NCI-H2196 treated with DMSO at 0.1 percent for 48 hours (cell line): ENCODE data around the gene CEP162.
"Not testable (repeated sequence)": the region's sequence is repeated elsewhere in the genome, so short reads cannot be mapped to it uniquely, and the experiment has no call there.

ENCODE experiments used
- DNase-seq: peaks from one replicate; lab custom pipeline; 2025; ENCODE audit not compliant: unreplicated experiment; lab: John Stamatoyannopoulos, UW

The CEP162 gene

DNA sequence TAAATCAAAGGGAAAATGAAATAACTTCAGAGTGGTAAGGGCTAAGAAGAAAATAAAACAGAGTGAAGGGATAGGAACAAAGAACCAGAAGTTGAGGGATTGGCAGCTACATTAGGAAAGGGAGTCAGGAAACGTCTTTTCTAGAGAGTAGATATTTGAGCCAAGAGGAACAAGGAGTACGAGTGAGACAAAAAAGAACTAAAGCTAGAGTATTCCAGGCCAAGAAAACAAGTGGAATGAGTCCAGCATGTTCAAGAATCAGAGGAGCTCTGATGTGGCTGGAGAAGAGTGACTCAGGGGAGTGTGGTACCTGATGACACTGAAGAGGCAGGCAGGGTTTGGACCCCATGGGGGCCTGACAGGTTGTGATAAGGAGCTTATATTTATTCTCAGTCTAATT lies 66.3 kb downstream of the CEP162 start:
- no peak for DNase-seq

DNA sequence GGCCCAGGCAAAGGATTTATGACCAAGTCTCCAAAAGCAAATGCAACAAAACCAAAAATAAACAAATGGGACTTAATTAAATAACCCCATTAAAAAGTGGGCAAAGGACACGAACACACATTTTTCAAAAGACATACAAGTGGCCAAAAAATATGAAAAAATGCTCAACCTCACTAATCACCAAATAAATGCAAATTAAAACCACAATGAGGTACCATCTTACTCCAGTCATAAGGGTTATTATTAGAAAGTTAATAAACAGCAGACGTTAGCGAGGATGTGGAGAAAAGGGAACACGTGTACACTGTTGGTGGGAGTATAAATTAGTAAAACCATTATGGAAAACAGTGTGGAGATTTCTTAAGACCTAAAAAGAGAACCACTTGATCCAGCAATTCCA lies 71.1 kb downstream of the CEP162 start:
- DNase-seq: no peak

DNA sequence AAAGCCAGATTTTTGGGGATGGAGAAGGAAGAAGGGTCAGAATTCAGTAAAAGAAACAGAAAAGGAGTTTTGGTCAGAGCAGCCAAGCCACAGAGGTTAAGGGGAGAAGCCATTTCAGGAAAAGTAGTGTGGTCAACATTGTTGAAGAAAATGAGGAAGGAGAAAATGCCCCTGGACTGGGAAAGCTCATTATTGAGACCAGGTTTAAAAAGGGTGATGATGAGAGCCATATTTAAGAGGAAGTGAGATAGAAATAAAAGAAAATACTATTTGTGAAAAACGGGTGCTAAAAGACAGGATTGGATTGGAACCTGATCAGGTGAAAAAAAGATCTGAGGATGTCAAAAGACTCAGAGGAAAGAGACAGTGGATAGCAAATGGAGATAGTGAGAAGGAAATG lies 75.8 kb downstream of the CEP162 start:
- DNase-seq: no peak

DNA sequence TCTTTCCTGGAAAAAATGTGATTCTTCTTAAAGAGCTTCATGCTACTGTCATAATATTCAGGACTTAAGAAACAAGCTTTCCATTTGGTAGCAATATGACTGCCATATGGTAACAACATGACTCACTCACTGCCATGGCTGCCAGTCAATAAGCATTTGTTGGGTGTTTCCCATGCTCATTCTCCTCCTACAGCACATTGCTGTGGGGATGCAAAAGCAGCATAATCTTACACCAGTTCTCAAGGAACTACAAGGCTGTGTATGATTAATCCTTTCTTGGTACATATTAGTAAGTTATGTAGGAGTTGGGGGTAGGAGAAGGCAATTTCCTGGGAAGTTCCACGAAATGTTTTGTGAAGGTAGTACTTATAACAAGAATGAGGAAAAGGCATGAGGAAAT lies 76.7 kb downstream of the CEP162 start:
- no peak for DNase-seq

DNA sequence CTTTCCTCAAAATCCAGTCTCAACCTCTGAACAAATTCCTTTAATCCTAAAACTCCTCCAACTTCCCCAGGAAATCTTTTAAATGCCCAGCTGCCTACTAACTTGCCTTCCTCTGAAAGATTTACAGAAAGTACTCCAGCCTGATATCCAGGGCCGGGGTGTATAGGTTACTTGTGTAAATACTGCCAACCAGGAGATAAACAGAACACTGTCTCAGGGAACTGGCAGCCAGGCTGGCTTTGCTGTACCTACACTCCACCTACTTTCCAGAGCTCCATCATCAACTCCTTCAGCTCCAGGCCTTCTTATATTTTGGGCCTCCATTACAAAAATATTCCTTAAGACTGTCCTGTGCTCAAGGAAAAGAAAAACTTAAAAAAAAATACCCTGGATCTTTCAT lies 85.9 kb downstream of the CEP162 start:
- DNase-seq: no peak

DNA sequence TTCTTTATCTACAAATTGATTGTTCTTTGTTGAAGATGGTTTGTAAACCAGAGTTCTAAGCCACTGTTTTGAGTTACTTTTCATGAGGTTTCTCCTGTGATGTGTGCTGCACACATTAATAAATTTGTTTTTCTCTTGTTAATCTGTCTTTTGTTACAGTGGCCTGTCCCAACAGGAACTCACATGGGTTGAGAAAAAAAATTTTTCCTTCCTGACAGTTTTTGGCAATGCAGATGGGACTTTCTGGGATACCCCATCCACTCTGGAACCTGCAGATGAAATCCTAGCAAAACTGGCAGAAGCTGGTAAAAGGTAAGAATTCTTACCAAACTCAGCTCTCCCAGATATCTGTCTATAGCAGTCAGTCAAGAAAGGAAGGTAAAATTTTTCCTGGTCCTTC lies 88.1 kb downstream of the CEP162 start:
- no peak for DNase-seq

DNA sequence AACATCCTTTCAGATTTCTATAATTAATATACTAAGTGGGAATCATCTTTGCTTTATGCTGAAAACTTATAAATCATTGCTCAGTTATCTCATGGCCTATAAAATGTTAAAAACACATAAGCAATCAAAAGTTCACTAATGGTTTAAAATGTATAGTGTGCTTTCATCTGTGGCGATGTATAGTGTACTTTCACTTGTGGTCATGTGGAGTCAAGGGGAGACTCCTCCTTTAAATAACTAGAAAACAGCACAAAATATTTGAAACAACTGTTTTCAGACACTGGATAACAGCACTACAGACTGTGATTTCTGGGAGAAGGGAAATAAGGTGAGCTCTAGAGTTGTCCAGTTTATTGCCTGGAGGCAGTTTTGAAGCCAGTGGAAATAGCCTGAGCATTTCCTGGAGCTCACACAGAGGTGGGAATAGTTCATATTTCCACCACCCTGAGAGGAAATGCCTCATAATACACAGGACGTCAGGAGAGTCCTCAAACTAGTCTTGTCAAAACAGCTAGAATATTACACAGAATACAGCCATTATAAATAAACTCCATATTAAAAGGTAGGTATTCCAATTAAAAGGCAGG lies 89.4 kb downstream of the CEP162 start:
- DNase-seq: no peak

DNA sequence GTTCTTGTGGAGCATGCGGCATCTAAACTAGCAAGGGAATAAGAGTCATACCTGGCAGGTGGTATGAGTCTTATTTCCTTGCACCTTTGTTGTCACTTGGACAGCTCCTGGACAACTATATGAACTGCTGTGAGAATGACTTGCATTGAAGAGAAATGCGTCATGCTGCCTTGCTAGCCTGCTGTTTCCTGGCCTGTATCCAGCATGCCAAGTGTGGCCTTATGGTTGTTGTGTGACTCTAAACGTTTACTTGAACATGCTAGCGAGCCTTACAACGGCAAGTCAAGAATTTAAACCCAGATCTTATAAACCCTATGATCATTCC lies 90.4 kb downstream of the CEP162 start:
- DNase-seq: no peak

DNA sequence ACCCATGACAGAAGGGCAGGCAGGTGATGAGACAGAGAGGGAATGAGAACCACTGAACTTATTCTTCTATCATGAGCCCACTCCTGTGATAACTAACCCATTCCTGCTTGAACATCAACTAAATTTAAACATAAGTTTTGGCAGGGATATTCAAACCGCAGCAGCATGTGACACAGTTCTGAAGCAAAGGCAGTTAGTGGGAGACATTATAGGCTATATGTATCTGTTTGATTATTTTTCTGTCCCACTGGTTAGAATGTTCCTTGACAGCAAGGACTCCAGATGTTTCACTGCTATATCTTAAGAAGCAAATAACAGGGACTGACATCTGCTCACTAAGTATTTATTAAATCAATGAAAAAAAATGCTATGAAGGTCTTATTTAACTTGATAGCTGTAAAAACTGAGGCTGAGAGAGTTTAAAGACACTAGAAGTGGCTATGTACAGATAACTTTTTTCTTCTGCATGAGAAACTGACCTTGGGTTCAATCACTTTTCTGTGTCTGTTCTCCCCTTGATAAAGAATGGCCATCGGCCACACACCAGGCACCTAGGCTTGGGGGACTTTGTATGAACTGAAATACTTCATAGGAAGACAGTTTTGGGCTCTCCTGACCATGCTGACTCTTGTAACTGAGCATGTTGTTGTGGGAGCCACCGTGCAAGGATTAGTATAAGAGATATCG lies 90.9 kb downstream of the CEP162 start:
- DNase-seq: no peak

DNA sequence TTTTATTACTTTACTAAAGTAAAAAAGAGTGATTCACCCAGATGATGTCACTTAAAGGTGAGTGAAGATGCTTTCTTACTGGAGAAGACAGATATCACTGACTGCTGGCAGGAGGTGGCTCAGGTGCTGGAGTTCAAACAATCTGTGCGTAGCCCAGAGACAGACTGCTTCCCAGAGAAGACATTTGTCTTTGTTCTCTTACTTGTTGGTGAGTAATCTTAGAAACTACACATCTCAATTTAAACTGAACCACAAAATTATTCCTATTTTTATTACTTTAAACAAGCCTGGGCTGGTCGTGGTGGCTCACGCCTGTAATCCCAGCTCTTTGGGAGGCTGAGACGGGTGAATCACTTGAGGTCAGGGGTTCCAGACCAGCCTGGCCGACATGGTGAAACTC lies 92.2 kb downstream of the CEP162 start:
- DNase-seq: no peak

DNA sequence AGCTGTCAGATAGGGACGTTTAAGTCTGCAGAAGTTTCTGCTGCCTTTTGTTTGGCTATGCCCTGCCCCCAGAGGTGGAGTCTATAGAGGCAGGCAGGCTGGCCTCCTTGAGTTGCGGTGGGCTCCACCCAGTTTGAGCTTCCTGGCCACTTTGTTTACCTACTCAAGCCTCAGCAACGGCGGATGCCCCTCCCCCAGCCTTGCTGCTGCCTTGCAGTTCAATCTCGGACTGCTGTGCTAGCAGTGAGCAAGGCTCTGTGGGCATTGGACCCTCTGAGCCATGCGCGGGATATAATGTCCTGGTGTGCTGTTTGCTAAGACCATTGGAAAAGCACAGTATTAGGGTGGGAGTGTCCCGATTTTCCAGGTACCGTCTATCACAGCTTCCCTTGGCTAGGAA lies 94.1 kb downstream of the CEP162 start:
- DNase-seq: not testable (repeated sequence)

DNA sequence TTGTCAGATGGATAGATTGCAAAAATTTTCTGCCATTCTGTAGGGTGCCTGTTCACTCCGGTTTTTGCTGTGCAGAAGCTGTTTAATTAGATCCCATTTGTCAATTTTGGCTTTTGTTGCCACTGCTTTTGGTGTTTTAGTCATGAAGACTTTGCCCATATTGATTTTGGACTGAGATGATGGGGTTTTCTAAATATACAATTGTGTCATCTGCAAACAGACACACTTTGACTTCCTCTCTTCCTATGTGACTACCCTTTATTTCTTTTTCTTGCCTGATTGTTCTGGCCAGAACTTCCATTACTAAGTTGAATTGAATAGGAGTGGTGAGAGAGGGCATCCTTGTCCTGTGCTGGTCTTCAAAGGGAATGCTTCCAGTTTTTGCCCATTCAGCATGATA lies 97.9 kb downstream of the CEP162 start:
- DNase-seq: not testable (repeated sequence)

DNA sequence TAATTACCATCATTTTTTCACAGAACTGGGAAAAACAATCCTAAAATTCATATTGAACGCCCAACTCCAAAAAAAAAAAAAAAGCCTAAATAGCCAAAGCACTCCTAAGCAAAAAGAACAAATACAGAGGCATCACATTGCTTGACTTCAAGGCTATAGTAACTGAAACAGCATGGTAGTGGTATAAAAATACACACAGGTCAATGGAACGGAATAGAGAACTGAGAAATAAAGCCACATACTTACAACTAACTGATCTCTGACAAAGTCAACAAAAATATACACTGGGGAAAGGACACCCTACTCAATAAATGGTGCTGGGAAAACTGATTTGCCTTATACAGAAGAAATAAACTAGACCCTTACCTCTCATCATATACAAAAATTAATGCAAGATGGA lies 104.3 kb downstream of the CEP162 start:
- no peak for DNase-seq

DNA sequence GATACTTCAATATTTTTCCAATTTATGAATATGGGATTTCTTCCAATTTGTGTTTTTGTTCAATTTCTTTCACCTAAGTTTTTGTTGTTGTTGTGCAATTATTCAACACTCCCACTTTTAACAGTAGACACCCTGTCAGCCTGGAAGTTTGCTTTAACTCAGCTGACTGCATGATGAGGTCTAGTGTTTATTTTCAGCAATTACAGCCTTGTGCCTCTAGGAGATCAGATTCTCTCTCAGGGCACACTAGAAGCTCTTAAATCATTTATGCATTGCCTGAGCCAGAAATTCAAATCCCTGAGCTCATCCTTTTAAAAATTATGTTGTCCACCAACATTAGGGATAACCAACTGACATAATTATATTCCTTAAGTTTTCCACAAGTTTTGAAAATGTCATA lies 108.2 kb downstream of the CEP162 start:
- DNase-seq: no peak

DNA sequence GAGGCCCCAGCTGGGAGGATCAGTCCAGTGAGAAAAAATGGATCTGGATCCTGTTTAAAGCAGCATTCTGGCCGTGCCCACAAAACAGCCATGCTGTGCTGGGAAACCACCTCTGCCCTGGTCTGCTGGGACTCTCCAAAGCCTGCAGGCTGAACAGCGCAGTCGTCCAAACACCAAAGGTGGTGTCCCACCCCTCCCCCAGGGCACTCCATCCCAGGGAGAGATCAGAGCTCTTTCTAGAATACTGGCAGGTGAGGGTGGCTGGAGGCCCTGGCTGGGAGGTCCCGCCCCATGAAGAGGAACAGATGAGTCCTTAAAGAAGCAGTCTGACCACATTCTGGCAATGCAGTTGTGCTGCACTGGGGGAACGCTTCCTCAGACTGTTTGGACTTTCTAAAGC lies 109.3 kb downstream of the CEP162 start:
- DNase-seq: no peak

DNA sequence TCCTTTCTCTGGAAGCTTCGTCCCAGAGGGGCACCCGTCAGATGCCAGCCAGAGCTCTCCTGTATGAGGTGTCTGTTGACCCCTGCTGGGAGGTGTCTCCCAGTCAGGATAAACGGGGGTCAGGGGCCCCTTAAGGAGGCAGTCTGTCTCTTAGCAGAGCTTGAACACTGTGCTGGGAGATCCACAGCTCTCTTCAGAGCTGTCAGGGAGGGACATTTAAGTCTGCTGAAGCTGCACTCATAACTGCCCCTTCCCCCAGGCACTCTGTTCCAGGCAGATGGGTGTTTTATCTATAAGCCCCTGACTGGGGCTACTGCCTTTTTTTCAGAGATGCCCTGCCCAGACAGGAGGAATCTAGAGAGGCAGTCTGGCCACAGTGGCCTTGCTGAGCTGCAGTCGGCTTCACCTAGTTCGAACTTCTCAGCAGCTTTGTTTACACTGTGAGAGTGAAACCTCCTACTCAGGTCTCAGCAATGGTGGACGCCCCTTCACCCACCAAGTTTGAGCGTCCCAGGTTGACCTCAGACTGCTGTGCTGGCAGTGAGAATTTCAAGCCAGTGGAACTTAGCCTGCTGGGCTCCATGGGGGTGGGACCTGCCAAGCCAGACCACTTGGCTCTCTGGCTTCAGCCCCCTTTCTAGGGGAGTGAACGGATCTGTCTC lies 112.4 kb downstream of the CEP162 start:
- DNase-seq: not testable (repeated sequence)

DNA sequence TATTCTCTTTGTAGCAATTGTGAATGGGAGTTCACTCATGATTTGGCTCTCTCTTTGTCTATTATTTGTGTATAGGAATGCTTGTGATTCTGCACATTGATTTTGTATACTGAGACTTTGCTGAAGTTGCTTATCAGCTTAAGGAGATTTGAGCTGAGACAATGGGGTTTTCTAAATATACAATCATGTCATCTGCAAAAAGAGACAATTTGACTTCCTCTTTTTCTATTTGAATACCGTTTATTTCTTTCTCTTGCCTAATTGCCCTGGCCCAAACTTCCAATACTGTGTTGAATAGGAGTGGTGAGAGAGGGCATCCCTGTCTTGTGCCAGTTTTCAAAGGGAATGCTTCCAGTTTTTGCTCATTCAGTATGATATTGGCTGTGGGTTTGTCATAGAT lies 116.1 kb downstream of the CEP162 start:
- not testable (repeated sequence) for DNase-seq

DNA sequence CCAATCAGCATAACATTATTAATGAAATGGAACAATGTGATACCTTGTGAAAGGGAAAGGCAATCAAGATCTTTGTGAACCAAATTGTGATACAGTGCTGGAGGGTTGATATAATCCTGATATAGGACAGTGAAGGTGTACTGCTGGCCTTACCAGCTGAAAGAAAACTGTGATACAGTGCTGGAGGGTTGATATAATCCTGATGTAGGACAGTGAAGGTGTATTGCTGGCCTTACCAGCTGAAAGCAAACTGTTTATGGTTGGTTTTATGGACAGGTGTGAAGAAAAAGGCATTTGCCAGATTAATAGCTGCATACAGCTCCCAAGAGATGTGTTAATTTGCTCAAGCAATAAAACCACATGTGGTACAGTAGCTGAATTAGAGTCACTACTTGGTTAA lies 119.9 kb downstream of the CEP162 start:
- DNase-seq: no peak

DNA sequence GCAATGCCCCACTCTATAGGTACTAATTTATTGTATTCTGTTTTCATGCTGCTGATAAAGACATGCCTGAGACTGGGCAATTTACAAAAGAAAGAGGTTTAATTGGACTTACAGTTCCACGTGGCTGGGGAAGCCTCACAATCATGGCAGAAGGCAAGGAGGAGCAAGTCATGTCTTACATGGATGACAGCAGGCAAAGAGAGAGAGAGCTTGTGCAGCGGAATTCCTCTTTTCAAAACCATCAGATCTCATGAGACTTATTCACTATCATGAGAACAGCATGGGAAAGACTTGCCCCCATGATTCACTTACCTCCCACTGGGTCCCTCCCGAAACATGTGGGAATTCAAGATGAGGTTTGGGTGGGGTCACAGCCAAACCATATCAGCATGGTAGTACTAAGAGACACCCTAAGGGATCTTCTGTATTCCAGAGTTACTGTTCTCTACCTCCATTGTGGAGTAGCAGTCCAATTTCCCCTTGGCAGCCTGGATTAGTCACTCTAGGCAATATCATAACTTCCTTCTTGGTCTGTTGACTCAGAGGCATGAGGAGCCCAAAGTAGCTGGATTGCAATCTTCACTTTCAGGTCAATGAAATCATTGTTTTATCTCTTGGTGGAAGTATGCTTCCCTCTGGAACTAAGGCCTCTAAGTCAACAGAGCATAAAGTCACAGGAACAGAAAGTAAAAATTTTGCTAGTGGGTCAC lies 122.1 kb downstream of the CEP162 start:
- DNase-seq: not testable (repeated sequence)

DNA sequence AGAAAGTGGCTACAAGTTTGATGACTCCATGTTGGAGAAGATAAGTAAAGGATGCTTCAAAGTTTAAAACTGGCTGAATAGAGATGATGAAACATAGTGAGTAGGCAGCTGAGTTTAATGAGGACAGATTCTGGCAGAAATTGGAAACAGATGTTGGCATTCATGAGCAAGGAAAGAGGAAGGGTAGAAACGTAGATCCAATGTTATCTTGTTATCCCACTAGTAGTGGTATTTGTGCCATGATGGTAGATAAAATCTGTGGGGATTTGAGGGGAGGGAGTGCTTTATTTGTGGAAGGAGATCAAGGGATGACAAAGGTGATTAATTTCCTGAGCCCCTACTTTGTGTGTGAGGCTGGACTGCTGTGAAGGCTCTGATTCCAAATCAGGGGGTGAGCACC lies 124.4 kb downstream of the CEP162 start:
- no peak for DNase-seq

DNA sequence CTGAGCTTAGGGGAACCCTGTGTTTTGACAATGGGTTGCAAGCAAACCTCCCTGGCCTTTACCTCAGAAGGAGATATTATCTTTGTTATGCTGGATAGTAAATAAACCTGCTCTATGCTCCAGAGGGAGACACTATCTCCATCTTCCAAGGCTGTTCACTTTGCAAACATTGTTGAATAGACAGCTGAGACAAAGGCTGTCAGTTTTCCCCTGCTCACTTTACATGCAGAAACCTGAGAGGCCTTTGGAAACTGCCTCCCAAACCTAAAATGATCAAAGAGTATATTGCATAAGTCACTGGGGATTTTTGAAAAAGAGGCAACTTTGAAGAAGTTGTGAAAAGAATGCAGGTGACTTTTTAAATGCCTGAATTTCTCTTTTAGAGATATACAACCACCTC lies 132.3 kb downstream of the CEP162 start:
- DNase-seq: no peak
